Lower leg skin (tissue), 4 donors: Measurements from ENCODE around the gene MAPKAPK3. TPM values are rescaled to one million over a fixed set of nuclear protein-coding genes. Genes with fewer than 3 reads are reported as not detected.
"Not testable (repeated sequence)": the region's sequence is repeated elsewhere in the genome, so short reads cannot be mapped to it uniquely, and the experiment has no call there.

Experiments used
- DNase-seq, 2 donors: peaks; one replicate each; pipeline ENCODE4 v3.0.0-alpha.2; 2019; ENCODE audit warnings: low spot score in 2 of 2
- H3K4me3 ChIP-seq: fragments of 200-600 bp; sonication (generic); 2 replicates; pipeline ENCODE4 v1.5.1; 2017; ENCODE audit warnings: mild to moderate bottlenecking, low read depth; ENCODE audit not compliant: poor library complexity, severe bottlenecking
- POLR2A ChIP-seq, 2 donors: fragments of 450-650 bp; IDR thresholded peaks; one replicate each; pipeline ENCODE4 v1.6.1; 2016 to 2017; ENCODE audit warnings: antibody characterized with exemption in 2 of 2, mild to moderate bottlenecking in 1 of 2, moderate library complexity in 1 of 2
- WGBS, 2 donors: methylation state at CpG; one replicate each; pipeline ENCODE4 v1.1.5; 2018; 5-methylcytosine and 5-hydroxymethylcytosine counted together
- intact Hi-C: fragments of 100-400 bp; cut with DNase I; formaldehyde crosslinking; loops from one replicate; pipeline ENCODE4 v1.15.0; 2023; ENCODE audit warnings: low total_unique reads
- total RNA-seq, 4 donors: library from RNA; depleted of rRNA; stranded (reverse); fragments of >200 nt; gene quantifications; one replicate each; pipeline ENCODE4 v1.1.0, GENCODE V29; 2016
- TF ChIP-seq, protein P1 (sequence below), 3 donors: fragments of 450-650 bp; IDR thresholded peaks; one replicate each; pipeline ENCODE4 v1.5.1; 2016; ENCODE audit warnings: antibody characterized with exemption in 3 of 3, mild to moderate bottlenecking in 3 of 3, moderate library complexity in 2 of 3

Gene MAPKAPK3
- total RNA-seq, 4 donors from 2014 or later, result 65.2 to 128 (median 91.7) TPM

DNA sequence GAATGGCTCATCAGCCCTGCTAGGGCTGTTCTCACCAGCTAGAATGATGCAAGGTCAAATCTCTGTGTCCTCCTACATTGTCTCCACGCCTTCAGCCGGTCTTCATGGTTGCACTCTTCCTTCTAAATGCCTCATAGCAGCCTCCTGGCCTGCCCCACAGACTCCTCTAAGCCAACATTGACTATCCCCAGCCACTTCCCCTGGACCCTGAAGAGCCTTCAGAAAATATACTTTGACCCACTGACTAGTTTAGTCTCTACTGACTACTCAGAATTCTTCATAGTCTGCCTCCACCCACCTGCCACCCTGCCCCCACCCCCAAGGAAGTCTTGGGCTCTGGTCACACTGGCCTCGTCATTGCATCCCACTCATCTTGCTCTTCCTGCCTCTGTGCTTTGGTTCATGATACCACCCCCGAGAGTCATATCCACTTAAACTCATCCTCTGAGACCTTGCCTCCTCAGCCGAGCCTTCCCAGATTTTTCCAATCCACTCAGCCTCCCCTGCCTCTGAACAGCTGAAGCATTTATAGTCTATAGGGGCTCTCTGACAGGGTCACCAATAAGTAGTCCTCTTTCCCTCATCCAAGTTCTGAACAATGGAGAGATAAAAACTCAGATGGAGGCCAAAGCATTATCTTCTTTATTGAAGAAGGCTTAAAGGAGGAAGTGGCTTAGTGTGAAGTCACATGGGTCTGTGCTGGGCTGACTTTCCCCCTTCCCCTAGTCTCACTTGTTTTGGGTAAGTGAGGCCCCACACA lies 48.3 kb downstream of the MAPKAPK3 start:
- peak in 1 of 2 donors; percentile 23 for DNase-seq
- H3K4me3 ChIP-seq, result no peak overlapping the region
- intact Hi-C loops, result no loop called here
- WGBS, 2 donors, result 79 to 89% methylated on average over 5 of the region's 5 CpGs
- TF ChIP-seq, protein P1, sequence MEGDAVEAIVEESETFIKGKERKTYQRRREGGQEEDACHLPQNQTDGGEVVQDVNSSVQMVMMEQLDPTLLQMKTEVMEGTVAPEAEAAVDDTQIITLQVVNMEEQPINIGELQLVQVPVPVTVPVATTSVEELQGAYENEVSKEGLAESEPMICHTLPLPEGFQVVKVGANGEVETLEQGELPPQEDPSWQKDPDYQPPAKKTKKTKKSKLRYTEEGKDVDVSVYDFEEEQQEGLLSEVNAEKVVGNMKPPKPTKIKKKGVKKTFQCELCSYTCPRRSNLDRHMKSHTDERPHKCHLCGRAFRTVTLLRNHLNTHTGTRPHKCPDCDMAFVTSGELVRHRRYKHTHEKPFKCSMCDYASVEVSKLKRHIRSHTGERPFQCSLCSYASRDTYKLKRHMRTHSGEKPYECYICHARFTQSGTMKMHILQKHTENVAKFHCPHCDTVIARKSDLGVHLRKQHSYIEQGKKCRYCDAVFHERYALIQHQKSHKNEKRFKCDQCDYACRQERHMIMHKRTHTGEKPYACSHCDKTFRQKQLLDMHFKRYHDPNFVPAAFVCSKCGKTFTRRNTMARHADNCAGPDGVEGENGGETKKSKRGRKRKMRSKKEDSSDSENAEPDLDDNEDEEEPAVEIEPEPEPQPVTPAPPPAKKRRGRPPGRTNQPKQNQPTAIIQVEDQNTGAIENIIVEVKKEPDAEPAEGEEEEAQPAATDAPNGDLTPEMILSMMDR (IDR thresholded peaks at IDR 0.05), result no peak
- TF ChIP-seq POLR2A (IDR thresholded peaks at IDR 0.05), result no peak

DNA sequence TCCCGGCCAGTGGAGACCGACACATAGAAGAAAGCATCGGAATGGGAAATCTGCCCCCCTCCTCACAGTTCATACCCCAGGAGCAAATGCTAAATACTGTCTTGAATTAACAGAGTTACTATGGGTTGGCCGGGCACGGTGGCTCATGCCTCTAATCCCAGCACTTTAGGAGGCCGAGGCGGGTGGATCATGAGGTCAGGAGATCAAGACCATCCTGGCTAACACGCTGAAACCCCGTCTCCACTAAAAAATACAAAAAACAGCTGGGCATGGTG lies 48.8 kb downstream of the MAPKAPK3 start:
- intact Hi-C loops, H3K4me3 ChIP-seq: not testable (repeated sequence)
- WGBS, 2 donors, result 89% methylated on average over 9 of the region's 9 CpGs
- peak in 1 of 2 donors; percentile 73 for DNase-seq

DNA sequence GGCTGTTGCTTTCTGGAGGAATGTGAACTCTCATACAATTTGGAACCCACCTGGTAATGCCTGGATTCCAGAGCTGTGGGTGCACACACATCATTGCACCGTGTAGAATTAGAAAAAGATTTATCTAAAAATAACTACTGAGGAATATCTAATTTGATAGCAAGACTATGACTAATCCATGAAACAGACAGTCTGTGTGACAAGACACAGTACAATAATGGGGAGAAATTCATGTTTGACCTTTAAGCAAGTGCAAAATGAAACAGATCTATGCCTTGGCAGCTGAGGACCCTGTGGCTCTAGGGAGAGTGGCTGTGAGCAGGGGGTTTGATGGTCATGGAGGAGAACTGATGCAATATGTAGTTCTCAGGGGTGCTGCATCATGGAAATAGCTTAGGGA lies 49.9 kb downstream of the MAPKAPK3 start:
- DNase-seq, result peak in 1 of 2 donors; percentile 14
- H3K4me3 ChIP-seq, result no peak overlapping the region
- intact Hi-C loops, result no loop called here
- no peak for TF ChIP-seq POLR2A (IDR thresholded peaks at IDR 0.05)
- TF ChIP-seq, protein P1 (IDR thresholded peaks at IDR 0.05), result no peak
- WGBS, 2 donors, result 19 to 23% methylated on average over 1 of the region's 1 CpG

DNA sequence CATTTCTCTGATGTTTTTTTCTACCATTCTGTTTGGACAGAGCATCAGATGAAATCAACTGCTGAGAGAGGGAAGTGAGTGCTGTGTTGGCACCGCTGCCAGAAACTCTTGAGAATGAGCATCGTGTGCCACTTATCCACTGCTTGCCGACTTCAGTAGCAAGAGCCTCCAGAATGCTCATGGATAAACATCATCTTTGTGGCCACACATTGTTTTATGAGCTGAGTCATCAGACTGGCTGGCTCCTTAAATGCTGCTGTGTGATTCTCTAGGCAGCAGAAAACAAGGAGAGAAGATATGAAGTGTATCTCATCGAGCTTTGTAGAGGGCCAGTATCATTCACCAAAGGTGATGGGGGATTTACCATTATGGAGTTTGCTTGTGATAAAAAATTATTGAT lies 54.4 kb downstream of the MAPKAPK3 start:
- no peak for DNase-seq
- TF ChIP-seq, protein P1 (IDR thresholded peaks at IDR 0.05), result no peak
- TF ChIP-seq POLR2A (IDR thresholded peaks at IDR 0.05), result no peak
- no peak overlapping the region for H3K4me3 ChIP-seq
- 69 to 71% methylated on average over 4 of the region's 4 CpGs for WGBS, 2 donors
- intact Hi-C loops, result no loop called here

DNA sequence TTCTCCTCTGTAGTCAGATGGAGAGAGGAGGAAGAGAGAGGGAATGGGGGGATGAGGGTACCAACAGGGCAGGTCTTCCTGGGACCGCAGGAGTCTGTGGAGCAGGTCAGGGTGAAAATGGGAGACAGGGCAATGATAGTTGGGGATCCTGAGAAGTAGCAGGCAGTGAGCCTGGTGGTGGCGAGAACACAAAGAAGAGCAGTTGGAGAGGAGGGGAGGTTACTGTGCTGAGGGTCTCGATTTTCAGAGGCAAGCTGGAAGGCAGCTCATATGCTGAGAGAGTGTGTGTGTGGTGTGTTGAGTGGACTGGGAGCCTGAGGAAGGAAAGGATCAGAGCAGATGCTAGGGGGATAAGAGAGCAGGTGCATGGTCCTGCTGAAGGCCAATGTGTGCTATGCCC lies 55.7 kb downstream of the MAPKAPK3 start:
- WGBS, 2 donors, result 85 to 86% methylated on average over 3 of the region's 3 CpGs
- no peak overlapping the region for H3K4me3 ChIP-seq
- TF ChIP-seq, protein P1 (IDR thresholded peaks at IDR 0.05), result no peak
- no peak for TF ChIP-seq POLR2A (IDR thresholded peaks at IDR 0.05)
- intact Hi-C loops, result no loop called here
- DNase-seq, result peak in 1 of 2 donors; percentile 45

DNA sequence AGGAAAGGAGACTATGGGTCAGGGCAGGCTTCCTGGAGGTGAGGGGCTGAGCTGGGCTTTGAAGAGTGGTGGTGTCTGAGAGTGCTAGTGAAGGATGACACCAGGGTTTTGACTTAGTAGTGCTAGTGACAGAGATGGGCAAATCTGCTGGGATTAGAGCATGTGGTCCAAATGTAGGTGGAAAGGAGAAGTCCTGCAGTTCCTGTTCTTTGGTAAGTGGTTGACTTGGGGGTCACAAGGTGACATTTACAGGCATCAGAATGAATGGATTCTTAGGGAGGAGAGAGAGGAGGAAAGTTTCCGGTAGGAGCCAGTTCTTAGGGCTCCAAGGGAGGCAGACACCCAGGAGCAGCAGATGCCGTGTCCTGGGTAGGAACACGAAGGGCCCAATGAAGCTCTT lies 57.0 kb downstream of the MAPKAPK3 start:
- H3K4me3 ChIP-seq, result no peak overlapping the region
- TF ChIP-seq, protein P1 (IDR thresholded peaks at IDR 0.05), result no peak
- no peak for TF ChIP-seq POLR2A (IDR thresholded peaks at IDR 0.05)
- intact Hi-C loops, result no loop called here
- peak in 1 of 2 donors; percentile 26 for DNase-seq
- 44 to 45% methylated on average over 3 of the region's 3 CpGs for WGBS, 2 donors
